Measurements from ENCODE around the gene RBM47.
"Not testable (repeated sequence)": the region's sequence is repeated elsewhere in the genome, so short reads cannot be mapped to it uniquely, and the experiment has no call there.

The RBM47 gene

DNA sequence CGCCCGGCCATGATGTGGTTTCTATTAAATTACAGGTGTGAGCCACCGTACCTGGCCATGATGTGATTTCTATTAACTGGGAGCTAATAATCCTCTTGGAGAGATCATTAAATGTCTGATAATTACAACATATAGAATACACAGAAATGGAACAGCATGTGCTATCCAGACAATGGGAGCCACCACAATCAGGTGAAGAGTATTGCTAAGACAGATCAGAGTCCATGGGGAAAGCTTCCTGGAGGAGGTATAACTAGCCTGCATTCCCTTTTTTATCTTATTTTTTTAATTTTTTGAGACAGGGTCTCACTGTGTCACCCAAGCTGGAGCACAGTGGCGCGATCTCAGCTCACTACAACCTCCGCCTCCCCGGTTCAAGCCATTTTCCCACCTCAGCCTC is 147.7 kb downstream of the RBM47 start:
- no peak for DNase-seq

DNA sequence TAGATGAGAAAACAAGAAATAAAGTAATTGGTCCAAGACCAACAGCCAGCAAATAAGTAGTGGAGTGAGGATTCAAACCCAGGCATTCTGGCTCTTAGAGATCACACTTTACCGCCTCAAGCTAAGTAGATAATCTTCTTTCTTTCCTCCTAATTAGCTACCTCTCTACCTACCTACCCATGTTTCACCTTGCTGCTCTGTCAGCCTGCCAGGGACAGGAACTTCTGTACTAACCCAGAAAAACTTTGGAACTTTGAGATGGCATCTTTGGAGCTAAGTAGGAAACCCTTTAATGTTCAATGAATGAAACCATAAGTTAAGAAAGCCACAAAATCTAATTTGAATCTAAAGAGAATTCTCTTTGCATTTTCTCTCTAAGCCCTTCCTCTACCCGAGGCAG is 149.4 kb downstream of the RBM47 start:
- no peak for DNase-seq

DNA sequence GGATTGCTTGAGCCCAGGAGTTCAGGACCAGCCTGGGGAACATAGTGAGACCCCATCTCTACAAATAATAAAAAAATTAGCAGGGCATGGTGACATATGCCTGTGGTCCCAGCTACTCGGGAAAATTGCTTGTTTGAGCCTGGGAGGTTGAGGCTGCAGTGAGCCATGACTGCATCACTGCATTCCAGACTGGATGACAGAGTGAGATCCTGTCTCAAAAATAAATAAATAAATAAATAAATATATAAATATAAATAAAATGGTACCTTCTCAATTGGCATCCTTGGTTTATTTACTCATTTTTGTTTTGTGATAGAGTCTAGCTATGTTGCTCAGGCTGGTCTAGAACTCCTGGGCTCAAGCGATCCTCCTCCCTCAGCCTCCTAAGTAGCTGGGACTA is 150.3 kb downstream of the RBM47 start:
- no peak for DNase-seq

DNA sequence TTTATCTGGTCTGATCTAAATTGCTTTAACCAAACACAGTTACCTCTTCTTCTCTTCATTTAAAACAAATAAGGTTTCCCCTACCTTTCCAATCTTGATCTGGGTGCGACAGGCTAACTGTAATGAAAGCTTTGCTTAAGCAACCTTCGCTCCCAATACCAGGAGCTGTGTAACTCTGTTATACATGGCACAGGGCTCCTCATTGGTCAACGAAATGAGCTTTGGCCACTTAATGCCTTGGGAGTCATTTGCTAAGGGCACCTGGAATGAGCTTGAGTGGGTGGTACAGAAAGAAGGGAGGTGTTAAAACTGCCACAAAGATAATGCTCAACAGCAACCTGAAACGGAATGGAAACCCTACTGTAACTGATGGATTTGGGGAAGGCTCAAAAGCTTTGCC is 154.1 kb downstream of the RBM47 start:
- DNase-seq: no peak

DNA sequence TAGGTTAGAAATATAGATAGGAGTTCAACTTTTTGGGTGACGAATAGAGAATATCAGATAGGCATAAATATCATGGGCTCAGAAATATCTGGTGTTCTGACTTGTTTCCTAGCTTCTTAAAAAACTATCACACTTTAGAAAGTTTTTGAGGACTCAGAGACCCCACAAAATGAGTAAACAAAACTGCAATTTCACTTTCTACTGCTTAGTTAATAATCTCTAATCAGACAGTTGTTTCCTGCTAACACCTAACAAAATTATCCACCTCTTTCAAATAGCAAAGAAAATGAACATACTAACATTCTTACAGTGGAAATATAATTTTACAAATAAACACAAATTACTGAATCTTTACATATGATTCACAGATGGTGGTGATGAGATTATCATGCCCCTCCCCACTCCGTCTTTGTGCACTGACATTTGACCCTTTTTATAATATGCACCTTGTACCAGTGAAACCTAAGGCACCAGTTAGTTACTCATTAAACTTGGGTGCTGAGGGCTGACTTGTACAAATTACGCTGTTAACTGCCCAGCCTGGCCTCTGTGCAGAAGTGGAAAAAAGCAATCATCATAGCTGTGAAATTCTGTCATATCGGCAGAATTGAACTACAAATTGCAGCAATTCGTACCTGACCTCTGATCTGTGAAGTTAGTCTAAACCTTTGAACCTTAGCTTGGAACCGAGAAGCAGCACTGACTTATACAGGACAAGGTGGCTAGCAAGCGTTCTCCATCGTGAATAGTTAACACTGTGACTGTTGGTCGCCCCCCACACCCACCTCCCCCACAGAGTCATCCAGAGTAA is 155.9 kb downstream of the RBM47 start:
- no peak for DNase-seq

DNA sequence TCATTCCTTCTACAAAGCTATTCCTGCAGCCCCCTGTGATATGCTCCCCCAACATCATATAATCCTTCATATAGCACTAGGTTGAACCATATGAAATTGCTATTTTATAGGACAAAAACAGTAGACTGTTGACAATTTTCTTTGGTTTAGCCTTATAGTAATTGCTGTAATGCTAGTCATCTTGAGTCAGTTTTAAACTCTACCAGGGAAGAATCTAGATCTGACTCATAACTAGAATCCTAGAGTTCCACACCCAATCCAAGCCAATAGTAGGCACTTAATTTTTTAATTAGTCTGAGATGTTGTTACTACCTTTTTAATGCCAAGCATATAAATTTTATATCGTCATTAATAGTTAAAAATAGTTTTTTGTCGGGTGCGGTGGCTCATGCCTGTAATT is 157.7 kb downstream of the RBM47 start:
- DNase-seq: no peak

DNA sequence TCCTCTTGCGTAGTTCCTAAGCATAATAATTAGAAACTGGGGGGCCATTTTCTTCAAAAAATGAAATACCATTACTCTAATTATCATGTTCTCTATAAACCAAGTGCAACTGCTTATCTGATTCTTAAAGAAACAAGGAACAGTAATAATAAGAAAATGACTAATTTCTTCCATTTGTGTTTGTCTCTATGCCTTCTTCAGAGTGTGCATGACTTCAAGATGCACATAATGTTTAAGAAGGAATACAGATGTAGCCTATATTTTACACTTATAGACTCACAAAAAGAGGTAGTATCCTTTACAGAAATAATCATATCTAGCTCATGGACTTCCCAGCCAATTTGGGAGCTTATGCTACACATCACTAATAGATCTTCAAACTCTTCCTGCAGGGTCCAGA is 162.9 kb downstream of the RBM47 start:
- DNase-seq: no peak

DNA sequence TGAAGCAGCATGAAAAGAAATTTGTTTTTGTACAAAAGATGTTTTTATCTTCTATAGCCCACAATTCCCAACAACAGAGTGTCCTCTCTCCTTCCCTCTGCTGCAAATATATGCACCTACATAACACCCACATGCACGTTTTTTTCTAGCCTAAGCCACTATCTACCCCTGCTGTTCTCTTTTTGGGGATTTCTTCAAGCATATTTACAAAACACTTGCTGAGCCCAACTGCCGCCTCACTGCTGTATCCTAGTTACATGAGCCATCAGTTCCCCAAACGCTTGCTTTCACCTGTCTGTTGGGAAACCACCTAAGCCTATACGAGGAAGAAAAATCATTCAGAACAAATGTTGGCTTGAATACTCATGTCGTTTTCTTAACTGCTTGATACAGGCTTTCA is 167.3 kb downstream of the RBM47 start:
- no peak for DNase-seq

DNA sequence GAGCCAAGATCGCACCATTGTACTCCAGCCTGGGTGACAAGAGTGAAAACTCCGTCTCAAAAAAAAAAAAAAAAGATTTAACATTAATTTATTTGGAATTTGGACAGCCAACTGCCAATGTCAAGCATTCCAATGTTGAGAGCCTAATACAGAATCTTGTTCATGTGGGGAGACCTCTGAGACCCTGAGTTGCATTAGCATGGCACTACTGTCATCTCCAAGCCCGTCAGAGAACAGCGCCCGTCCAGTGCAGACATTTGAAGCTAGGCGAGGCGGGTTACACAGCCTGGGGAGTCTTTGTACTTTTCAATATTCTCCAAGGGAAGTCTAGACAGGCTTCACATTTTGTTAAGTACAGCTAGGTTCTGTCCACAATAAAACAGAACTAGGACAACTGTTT is 167.8 kb downstream of the RBM47 start:
- DNase-seq: no peak

DNA sequence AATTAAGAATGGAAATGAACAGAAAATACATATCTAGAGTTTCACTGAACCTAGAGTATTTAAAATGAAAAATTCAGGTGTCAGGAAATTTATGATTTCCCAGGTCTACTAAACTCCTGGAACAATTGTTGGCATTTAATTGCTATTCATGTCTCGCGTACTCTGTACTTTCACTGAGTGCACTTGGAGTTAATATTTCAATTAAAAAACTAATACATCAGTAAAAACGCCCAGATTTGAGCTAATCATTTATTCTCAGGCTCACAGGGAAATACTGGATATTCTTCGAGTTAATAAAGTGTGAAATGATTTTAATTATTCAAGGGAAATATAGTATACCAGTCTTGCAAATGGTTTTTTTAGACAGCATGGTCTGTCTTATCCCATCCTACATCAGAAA is 168.6 kb downstream of the RBM47 start:
- DNase-seq: no peak

DNA sequence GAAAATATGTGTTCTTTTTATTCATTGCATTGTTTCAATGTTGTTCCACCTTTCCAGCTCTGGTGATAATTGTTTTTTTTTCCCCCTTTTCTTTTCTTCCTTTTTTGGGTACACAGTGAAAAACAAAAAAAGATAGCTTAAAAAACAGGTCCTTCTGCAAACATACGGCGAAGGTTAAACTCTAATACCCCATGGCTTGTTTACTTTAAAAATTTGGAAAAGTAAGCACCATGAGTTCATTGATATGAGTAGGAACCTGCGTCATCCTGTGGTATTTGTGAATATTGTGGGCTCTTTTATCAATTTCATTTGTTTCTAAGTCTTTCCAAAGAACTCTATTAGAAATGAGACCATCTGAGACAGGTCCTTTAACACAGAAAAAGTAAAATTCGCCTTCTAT is 171.0 kb downstream of the RBM47 start:
- DNase-seq: no peak

DNA sequence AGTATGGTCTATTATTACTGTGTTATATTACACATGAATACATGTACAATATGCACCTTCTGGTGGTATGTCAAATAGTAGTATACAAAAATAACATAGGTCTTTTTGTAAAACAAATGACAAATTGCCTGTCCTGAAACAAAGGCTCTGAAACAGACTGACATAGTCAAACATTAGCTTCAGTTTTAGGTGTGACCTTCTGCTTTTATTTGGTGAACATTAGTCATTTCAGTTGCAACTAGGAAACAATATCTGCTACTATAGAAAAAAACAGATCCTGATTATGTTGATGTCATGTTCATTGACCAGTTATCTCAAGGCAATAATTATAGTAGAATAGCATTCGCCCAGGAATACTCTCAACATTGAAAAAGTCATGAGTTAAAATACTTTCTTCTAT is 171.6 kb downstream of the RBM47 start:
- no peak for DNase-seq

DNA sequence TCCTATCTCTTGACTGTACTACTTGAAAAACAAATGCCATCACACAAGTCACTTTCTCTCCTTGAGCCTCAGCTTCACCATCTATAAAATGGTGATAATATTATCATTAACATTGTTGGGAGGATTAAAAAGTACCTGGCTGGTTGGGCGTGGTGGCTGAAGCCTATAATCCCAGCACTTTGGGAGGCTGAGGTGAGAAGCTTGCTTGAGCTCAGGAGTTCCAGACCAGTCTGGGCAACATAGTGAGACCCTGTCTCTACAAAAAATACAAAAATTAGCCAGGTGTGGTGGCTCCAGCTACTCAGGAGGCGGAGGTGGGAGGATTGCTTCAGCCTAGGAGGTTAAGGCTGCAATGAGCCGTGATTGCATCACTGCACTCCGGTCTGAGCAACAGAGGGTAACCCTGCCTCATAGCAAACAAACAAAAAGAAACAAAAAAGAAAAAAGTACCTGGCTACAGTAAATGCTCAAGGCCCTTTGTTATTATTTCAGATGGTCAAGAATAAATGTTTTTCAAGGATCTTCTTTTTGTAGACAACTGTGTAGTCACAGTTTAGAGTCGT is 174.2 kb downstream of the RBM47 start:
- no peak for DNase-seq

DNA sequence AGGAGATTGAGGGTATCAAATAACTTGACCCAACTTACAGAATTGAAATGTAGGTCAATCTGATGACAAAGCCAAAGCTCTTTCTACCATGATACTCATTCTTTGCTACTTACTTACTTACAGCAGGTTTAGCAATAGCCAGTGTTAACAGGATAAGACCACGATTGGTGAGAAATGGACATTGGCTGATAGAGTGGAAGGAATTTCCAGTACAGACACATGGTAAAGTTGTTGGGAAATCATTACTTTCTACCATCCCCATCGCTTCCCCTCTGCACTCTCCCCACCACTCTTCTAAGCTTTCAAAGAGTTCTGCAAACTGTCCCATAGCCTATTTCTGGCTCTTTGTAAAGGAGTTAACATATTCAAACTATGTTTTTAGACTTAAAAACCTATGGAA is 174.8 kb downstream of the RBM47 start:
- no peak for DNase-seq

DNA sequence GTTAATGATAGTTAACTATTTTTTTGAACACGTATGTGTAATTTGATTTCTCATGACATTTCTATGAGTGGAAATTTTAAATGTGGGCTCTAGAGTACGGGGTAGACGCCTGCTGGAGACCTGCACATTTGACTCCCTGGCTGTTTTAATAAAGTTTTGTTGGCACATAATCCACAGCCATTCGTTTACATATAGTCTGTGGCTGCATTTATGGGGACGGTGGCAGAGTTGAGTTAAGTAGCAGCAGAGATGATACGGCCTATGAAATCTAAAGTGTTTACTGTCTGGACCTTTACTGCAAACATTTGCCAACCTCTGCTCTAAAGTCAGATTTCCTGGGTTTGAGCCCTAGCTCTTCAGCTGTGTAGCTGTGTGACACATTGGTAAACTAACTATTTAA is 175.8 kb downstream of the RBM47 start:
- DNase-seq: no peak

DNA sequence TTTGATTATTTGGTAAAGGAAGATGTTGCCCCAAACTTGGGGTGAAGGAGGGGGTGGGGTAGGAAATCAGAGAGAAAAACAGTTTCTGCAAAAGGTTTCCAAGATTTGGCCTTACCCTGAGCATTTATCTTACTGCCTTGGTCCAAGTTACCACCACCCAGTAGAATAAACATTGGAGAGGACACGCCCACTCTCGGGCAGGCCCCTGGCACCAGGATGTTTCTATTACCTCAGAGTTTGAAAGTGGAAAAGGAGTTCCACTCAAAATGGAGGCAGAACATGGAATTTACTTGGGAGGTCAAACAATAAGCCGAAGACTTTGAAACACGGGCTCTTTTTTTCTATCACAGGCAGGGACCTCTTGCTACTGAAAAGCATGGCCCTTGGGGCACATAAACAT is 180.8 kb downstream of the RBM47 start:
- DNase-seq: no peak

DNA sequence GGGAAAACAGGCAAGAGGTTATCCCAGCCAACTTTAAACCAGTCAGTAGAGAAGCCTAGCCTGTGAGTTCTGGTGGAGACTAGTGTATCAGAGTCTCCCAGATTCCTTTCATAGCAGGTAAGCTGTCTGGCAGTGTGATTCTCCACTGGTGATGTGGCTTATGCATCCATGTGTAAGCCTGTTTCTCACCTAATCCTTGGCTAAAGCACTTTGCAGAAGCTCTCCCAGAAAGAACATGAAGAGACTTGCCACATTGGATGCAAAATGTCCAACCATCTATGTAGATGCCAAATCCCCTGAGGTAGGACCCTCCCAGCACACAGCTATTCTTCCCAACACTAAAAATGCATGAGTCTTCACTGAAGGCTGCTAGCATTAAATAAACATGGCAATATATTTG is 182.8 kb downstream of the RBM47 start:
- DNase-seq: no peak

DNA sequence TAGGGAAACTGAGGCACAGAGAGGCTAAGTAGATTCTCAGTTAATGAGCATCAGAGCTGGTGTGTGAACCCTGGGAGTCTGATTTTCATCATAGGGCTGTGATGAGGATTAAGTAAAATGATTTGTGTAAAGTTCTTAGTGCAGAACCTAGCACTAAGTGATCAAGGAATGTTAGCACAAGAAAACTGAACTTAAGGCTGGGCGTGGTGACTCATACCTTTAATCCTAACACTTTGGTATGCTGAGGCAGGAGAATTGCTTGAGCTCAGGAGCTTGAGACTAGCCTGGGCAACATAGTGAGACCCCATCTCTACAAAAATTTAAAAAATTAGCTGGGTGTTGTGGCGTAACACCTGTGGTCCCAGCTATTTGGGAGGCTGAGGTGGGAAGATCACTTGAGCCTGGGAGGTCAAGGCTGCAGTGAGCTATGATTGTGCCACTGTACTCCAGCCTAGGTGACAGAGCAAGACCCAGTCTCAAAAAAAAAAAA is 183.4 kb downstream of the RBM47 start:
- not testable (repeated sequence) for DNase-seq

DNA sequence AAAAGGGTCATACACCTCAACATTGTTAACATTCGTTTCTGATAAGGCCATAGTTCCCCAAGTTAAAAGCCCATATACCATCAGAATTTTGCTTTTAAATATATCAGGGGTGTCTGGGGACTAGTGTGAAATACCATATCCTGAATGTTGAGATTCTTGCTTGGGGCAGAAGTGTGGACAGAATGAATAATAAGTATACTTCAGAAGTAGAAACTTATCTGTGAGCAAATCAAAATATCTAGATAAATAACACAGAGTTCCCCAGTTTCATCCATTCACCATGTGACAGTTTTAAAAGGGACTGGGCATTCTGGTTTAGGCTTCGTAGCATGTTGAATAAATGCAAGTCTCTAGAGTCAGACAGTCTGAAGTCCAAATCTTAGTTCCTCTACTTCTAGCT is 184.0 kb downstream of the RBM47 start:
- DNase-seq: no peak

DNA sequence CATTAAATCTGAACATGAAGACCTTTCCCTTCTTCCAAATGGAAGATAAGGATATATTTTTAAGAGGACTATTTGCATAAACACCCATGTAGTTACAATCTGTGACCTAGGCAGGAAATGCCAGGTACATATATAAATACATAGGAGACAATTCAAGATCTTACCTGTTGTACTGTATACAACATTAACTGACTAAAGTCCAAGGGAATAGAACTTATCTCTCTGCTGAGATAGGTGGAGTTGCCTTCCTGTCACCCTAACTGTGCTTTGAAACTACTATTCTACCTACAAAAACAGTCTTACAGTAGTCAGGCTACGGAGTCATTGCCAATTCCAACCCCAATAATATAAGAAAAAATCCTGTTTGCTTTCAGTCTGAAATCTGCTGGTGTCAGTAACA is 188.2 kb downstream of the RBM47 start:
- no peak for DNase-seq

DNA sequence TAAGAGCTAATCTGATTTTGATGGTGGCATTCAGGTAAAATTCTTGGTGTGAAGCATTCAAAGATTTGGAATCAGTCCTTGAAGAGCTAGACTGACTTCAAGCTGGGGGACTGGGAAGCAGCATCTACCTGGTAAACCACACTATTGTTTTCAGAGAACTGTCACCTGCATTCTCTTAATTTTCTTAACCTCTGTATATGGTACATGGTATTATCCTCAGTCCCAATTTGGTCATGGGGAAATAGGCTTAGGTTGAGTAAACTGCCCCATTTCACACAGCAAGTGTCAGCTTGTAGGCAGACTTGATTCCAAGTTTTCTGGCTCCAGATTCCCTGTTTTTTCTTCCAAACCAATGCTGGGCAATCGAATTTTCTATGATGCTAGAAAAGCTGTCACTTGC is 190.1 kb downstream of the RBM47 start:
- no peak for DNase-seq

DNA sequence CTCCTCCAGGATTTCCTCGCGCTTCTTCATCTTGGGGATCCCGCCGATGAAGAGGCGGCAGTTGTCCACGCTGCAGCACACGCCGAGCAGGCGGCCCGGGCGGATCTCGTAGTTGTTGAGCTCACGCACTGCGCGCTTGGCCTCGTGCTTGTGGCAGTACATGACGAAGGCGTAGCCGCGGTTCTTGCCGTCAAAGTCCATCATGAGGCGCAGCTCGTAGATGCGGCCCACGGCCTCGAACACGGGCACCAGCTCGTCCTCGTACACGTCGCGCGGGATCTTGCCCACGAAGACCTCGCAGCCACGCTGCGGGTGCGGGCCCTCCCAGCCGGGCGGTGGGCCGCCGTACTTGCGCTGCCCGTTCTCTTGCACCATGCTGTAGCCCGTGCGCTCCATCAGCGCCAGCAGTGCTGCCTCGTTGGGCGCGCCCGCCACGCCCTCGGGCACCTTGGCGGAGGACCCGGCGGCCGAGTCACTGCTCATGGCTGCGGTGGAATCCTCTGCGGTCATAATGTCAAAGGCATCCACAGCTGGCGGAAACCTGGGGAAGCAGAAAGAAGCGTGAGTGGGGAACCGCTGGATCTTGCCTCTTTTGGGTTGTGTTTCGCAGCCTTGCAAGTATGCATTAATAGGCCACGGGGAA is 191.2 kb downstream of the RBM47 start:
- no peak for DNase-seq

DNA sequence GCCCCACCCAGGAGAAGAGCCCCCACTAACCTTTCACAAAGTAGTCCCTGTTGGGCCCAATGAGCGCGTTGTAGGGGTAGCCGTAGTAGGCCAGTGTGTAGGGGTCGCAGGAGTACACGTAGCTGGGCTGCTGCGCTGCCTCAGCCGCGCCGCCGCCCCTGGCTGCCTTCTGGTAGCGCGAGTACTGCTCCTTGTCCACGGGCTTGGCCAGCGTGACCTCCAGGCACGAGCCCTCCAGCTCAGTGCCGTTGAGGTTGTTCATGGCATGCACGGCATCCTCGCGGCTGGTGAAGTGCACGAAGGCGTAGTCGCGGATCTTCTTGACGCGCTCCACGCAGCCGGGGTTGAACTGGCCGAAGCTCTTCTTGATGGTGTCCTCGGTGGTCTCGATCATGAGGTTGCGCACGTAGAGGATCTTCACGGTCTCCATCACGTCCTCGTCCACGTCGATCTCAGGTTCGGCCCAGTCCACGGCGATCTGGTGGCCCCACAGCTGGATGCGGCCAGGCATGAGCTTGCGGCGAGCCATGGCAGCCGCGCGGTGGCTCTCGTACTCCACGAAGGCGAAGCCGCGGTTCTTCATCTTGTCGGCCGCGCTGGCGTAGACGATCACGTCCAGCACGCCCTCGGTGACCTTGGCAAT is 191.8 kb downstream of the RBM47 start:
- DNase-seq: no peak

DNA sequence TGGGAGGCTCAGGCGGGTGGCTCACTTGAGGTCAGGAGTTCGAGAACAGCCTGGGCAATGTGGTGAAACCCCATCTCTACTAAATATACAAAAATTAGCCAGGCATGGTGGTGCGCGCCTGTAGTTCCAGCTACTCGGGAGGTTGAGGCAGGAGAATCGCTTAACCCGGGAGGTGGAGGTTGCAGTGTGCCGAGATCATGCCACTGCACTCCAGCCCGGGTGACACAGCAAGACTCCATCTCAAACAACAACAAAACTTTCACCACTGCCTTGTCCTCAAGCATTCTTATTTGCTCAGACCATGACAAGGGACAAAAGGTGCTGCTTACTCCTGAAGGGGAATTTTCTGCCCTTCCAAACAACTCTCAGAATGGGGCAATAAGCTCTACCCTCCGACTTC is 194.4 kb downstream of the RBM47 start:
- DNase-seq: not testable (repeated sequence)

Data from stimulated activated naive CD4-positive, alpha-beta T cell (primary cell).